Measurements from ENCODE around the gene MAP4K1. TPM values are rescaled to one million over a fixed set of nuclear protein-coding genes. Genes with fewer than 3 reads are reported as not detected.

Gene MAP4K1
- total RNA-seq, 2 donors from 2014 or later, result 12.3 to 17.8 TPM

- 22% methylated on average over 18 to 21 of the region's 21 CpGs for WGBS, 2 experiments (ENCODE audit: insufficient coverage in 1 of 2, insufficient read length in 1 of 2)
- Mint-ChIP-seq H3K9me3 (no peaks in the 10 kb centered on the region), H3K27me3 (ENCODE audit: insufficient read depth) (no peaks in the 10 kb centered on the region), H3K36me3 (ENCODE audit: low read depth) (peaks cover 34% of the 10 kb centered on the region), H3K4me3 (peak overlapping the region; percentile 99), H3K4me1 (peaks cover 25% of the 10 kb centered on the region), H3K27ac (peak overlapping the region; percentile 98)
- Histone ChIP-seq H3K4me1 (ENCODE audit: control insufficient read depth, insufficient read depth, low read length) (peaks cover 3% of the 10 kb centered on the region), H3K4me3 (ENCODE audit: low read length) (peak overlapping the region; percentile 94), H3K9ac (ENCODE audit: extremely low read depth, low read length, poor library complexity, severe bottlenecking) (peak overlapping the region; percentile 87), H3K36me3 (ENCODE audit: control insufficient read depth, insufficient read depth, low read length) (peaks cover 27% of the 10 kb centered on the region), H3K27me3 (ENCODE audit: control insufficient read depth, insufficient read depth, low read length, poor library complexity, severe bottlenecking) (no peaks in the 10 kb centered on the region), H3K9me3 (ENCODE audit: control insufficient read depth, low read length) (no peaks in the 10 kb centered on the region), H3K27ac (ENCODE audit: low read depth, low read length) (no peak overlapping the region)
- peak; percentile 42 for DNase-seq
- TF ChIP-seq CTCF (conservative IDR thresholded peaks at IDR 0.05), result no peak
Measured at GRCh38 chr19:38619361-38620174, 1.8 kb upstream of the MAP4K1 start.

- 4 to 7% methylated on average over 42 to 64 of the region's 64 CpGs for WGBS, 2 experiments (ENCODE audit: insufficient coverage in 1 of 2, insufficient read length in 1 of 2)
- peak within 1 kb of the TSS; percentile 50 for H3K27ac ChIP-seq (ENCODE audit: low read depth, low read length)
- H3K36me3 Mint-ChIP-seq (ENCODE audit: low read depth), result peaks cover 26% of the 10 kb centered on the region
Measured at GRCh38 chr19:38618590-38619360, 1.0 kb upstream of the MAP4K1 start, which contains the start of gene EIF3K. EIF3K (plus strand) TSS chr19:38619188; CDS start chr19:38619269, 81 bp downstream.

More at GRCh38 chr19:38618590-38619360, 1.0 kb upstream of the MAP4K1 start, which contains the start of gene EIF3K:
- H3K27me3 Mint-ChIP-seq (ENCODE audit: insufficient read depth), result no peaks in the 10 kb centered on the region
- Histone ChIP-seq H3K4me3 (ENCODE audit: low read length) (peak within 1 kb of the TSS; percentile 94), H3K9ac (ENCODE audit: extremely low read depth, low read length, poor library complexity, severe bottlenecking) (peak within 1 kb of the TSS; percentile 87), H3K4me1 (ENCODE audit: control insufficient read depth, insufficient read depth, low read length) (peaks cover 3% of the 10 kb centered on the region), H3K9me3 (ENCODE audit: control insufficient read depth, low read length) (no peaks in the 10 kb centered on the region), H3K36me3 (ENCODE audit: control insufficient read depth, insufficient read depth, low read length) (peaks cover 24% of the 10 kb centered on the region), H3K27me3 (ENCODE audit: control insufficient read depth, insufficient read depth, low read length, poor library complexity, severe bottlenecking) (no peaks in the 10 kb centered on the region)
- TF ChIP-seq CTCF (conservative IDR thresholded peaks at IDR 0.05), result no peak
- peak; percentile 100 for DNase-seq
- peak within 1 kb of the TSS; percentile 98 for H3K27ac Mint-ChIP-seq
- peak within 1 kb of the TSS; percentile 99 for H3K4me3 Mint-ChIP-seq
- peaks cover 25% of the 10 kb centered on the region for H3K4me1 Mint-ChIP-seq
- H3K9me3 Mint-ChIP-seq, result no peaks in the 10 kb centered on the region
